HCT116 (cell line): Measurements from ENCODE around the gene DR1. TPM values are rescaled to one million over a fixed set of nuclear protein-coding genes. Genes with fewer than 3 reads are reported as not detected.

Experiments used
- ATAC-seq: fragments of 200-7000 bp; cut with Tn5 transposase; 2 replicates; pipeline ENCODE4 v1.9.1; 2020; ENCODE audit warnings: mild to moderate bottlenecking, moderate library complexity
- BruUV-seq: library from RNA; stranded (reverse); fragments of 400-500 nt; replicated peaks from 2 replicates; lab custom pipeline; 2021; lab: Mats Ljungman, UMichigan
- CTCF ChIA-PET: fragments of 300-600 bp; sonication (Branson Sonifier 250); formaldehyde crosslinking; loops from one replicate; lab custom pipeline; 2021; ENCODE audit warnings: antibody characterized with exemption; lab: Charles Lee
- POLR2A ChIA-PET: fragments of 300-600, 350-600 bp; sonication (Branson Sonifier 250); formaldehyde crosslinking; loops from one replicate; lab custom pipeline; 2021; ENCODE audit warnings: antibody characterized with exemption; lab: Charles Lee
- RAD21 ChIA-PET, 2 experiments: fragments of 300-600 bp; sonication (Branson Sonifier 250); formaldehyde crosslinking; loops; one replicate each; lab custom pipeline; 2023; ENCODE audit warnings: low total read pairs in 2 of 2; ENCODE audit not compliant: uncharacterized antibody in 2 of 2, unreplicated experiment in 2 of 2, low non-redundant PET in 1 of 2; lab: Charles Lee
- DNase-seq: peaks from one replicate; pipeline ENCODE4 v3.0.0-alpha.2; 2010; ENCODE audit warnings: low read depth, low spot score
- H2AFZ ChIP-seq: fragments of 200-600 bp; shearing (Covaris generic), sonication (generic); 2 replicates; pipeline ENCODE4 v1.6.1; 2017; ENCODE audit warnings: low read depth, mixed run types, mixed read lengths, antibody characterized with exemption, low read length; ENCODE audit not compliant: poor library complexity, severe bottlenecking
- H3K27ac ChIP-seq: 2 replicates; pipeline ENCODE4 v1.5.1; 2012; ENCODE audit warnings: low read depth, low read length
- H3K27me3 ChIP-seq: fragments of 200-600 bp; sonication (generic); 2 replicates; pipeline ENCODE4 v1.6.1; 2016; ENCODE audit warnings: mixed run types, low read length, mixed read lengths; ENCODE audit not compliant: insufficient read depth
- H3K36me3 ChIP-seq, 2 experiments: fragments of 200-500 bp in 1 of 2; fragments of 200-600 bp in 1 of 2; sonication (Bioruptor generic) in 1 of 2; sonication (generic) in 1 of 2; 2 replicates each; pipeline versions ENCODE4 v1.5.1 to v1.6.1; 2014 to 2016; ENCODE audit warnings: low read length in 2 of 2, inconsistent platforms in 1 of 2, mixed read lengths in 1 of 2, mixed run types in 1 of 2; ENCODE audit not compliant: insufficient read depth in 2 of 2, control insufficient read depth in 1 of 2
- H3K4me1 ChIP-seq, 2 experiments: fragments of 200-600 bp in 1 of 2; sonication (generic) in 1 of 2; 2 replicates each; pipeline versions ENCODE4 v1.5.1 to v1.6.1; 2012 to 2017; ENCODE audit warnings: low read length in 2 of 2, inconsistent platforms in 1 of 2, mild to moderate bottlenecking in 1 of 2, mixed read lengths in 1 of 2, mixed run types in 1 of 2, moderate library complexity in 1 of 2; ENCODE audit not compliant: insufficient read depth in 2 of 2, control insufficient read depth in 1 of 2
- H3K4me2 ChIP-seq: fragments of 200-600 bp; sonication (generic); 2 replicates; pipeline ENCODE4 v1.6.1; 2017; ENCODE audit warnings: mixed run types, low read length, mixed read lengths
- H3K4me3 ChIP-seq, 2 experiments: fragments of 200-600 bp in 1 of 2; sonication (generic) in 1 of 2; replicated peaks in 1 of 2; 2 replicates each; pipeline ENCODE4 v1.5.1; 2011 to 2016; ENCODE audit warnings: low read length in 2 of 2, control low read depth in 1 of 2, low read depth in 1 of 2, mild to moderate bottlenecking in 1 of 2, mixed read lengths in 1 of 2, mixed run types in 1 of 2
- H3K79me2 ChIP-seq: fragments of 200-600 bp; sonication (generic); 2 replicates; pipeline ENCODE4 v1.6.1; 2017; ENCODE audit warnings: mild to moderate bottlenecking, mixed run types, low read length, moderate library complexity, mixed read lengths; ENCODE audit not compliant: insufficient read depth
- H3K9ac ChIP-seq: fragments of 200-600 bp; sonication (generic); 2 replicates; pipeline ENCODE4 v1.6.1; 2016; ENCODE audit warnings: low read length, mixed read lengths
- H3K9me2 ChIP-seq: fragments of 200-600 bp; sonication (generic), shearing (Covaris generic); 2 replicates; pipeline ENCODE4 v1.6.1; 2017; ENCODE audit warnings: mixed run types, mild to moderate bottlenecking, moderate library complexity; ENCODE audit not compliant: insufficient read depth
- H3K9me3 ChIP-seq, 2 experiments: fragments of 200-500 bp in 1 of 2; fragments of 200-600 bp in 1 of 2; sonication (Bioruptor generic) in 1 of 2; sonication (generic) in 1 of 2; 2 replicates each; pipeline ENCODE4 v1.6.1; 2014 to 2017; ENCODE audit warnings: low read length in 2 of 2, mixed read lengths in 2 of 2, inconsistent platforms in 1 of 2, low read depth in 1 of 2, mild to moderate bottlenecking in 1 of 2, mixed run types in 1 of 2, moderate library complexity in 1 of 2; ENCODE audit not compliant: control insufficient read depth in 1 of 2, insufficient read depth in 1 of 2
- H4K20me1 ChIP-seq: fragments of 200-600 bp; sonication (generic), shearing (Covaris generic); 2 replicates; pipeline ENCODE4 v1.6.1; 2017; ENCODE audit warnings: mixed run types, mild to moderate bottlenecking, moderate library complexity; ENCODE audit not compliant: insufficient read depth
- CBX3 ChIP-seq: IDR thresholded peaks from 2 replicates; pipeline ENCODE4 v1.6.1; 2012; ENCODE audit warnings: low read depth
- CEBPB ChIP-seq: IDR thresholded peaks from 2 replicates; pipeline ENCODE4 v1.6.1; 2012; ENCODE audit warnings: low read depth
- ELF1 ChIP-seq: IDR thresholded peaks from 2 replicates; pipeline ENCODE4 v1.6.1; 2012; ENCODE audit warnings: low read depth, borderline replicate concordance
- EZH2 ChIP-seq: fragments of 200-600 bp; sonication (generic); IDR thresholded peaks from 2 replicates; pipeline ENCODE4 v1.6.1; 2017; ENCODE audit warnings: antibody characterized with exemption, mixed run types
- EZH2phosphoT487 ChIP-seq: fragments of 200-600 bp; IDR thresholded peaks from 2 replicates; pipeline ENCODE4 v1.6.1; 2018; ENCODE audit warnings: antibody characterized with exemption, borderline replicate concordance
- FOSL1 ChIP-seq: IDR thresholded peaks from 2 replicates; pipeline ENCODE4 v1.6.1; 2012; ENCODE audit warnings: low read depth
- POLR2AphosphoS5 ChIP-seq: IDR thresholded peaks from 2 replicates; pipeline ENCODE4 v1.6.1; 2011; ENCODE audit warnings: mild to moderate bottlenecking, low read depth, low read length, moderate library complexity
- RAD21 ChIP-seq: IDR thresholded peaks from 2 replicates; pipeline ENCODE4 v1.6.1; 2012; ENCODE audit warnings: low read depth, mild to moderate bottlenecking
- REST ChIP-seq: IDR thresholded peaks from 2 replicates; pipeline ENCODE4 v1.6.1; 2012; ENCODE audit warnings: low read depth
- SP1 ChIP-seq: IDR thresholded peaks from 2 replicates; pipeline ENCODE4 v1.6.1; 2012; ENCODE audit warnings: low read depth
- TCF7L2 ChIP-seq: IDR thresholded peaks from 2 replicates; pipeline ENCODE4 v1.7.0; 2011; ENCODE audit warnings: borderline replicate concordance, inconsistent platforms; ENCODE audit not compliant: insufficient read depth, insufficient read length; ENCODE audit errors: extremely low read depth
- YY1 ChIP-seq: IDR thresholded peaks from 2 replicates; pipeline ENCODE4 v1.6.1; 2011; ENCODE audit warnings: low read length, low read depth, moderate library complexity, mild to moderate bottlenecking; ENCODE audit not compliant: insufficient replicate concordance; ENCODE audit errors: extremely low read depth
- ZBTB33 ChIP-seq: IDR thresholded peaks from 2 replicates; pipeline ENCODE4 v1.6.1; 2011; ENCODE audit warnings: mild to moderate bottlenecking, low read length, moderate library complexity; ENCODE audit not compliant: insufficient replicate concordance; ENCODE audit errors: extremely low read depth
- ZFX ChIP-seq: fragments of 450-650 bp; IDR thresholded peaks from 2 replicates; pipeline ENCODE4 v1.6.1; 2017
- intact Hi-C: fragments of 100-400 bp; cut with micrococcal nuclease; formaldehyde crosslinking; loops from 2 replicates; pipeline ENCODE4 v1.10.0; 2022
- total RNA-seq: library from RNA; stranded (reverse); gene quantifications from one replicate; pipeline ENCODE4 v1.2.1, GENCODE V29; 2021; ENCODE audit not compliant: unreplicated experiment

The DR1 gene
- total RNA-seq, 1 experiment from 2014 or later: 73.8 TPM

GRCh38 chr1:93332368-93332767, 13.3 kb upstream of the DR1 start:
- POLR2A ChIA-PET: no interaction called here

More at GRCh38 chr1:93332368-93332767, 13.3 kb upstream of the DR1 start:
- ChIA-PET RAD21 (no interaction called here), CTCF (no interaction called here)
- Histone ChIP-seq H4K20me1 (no peaks in the 10 kb centered on the region), H3K79me2 (no peaks in the 10 kb centered on the region), H3K9me3 (no peaks in the 10 kb centered on the region), H3K4me1 (no peaks in the 10 kb centered on the region), H3K4me2 (no peak overlapping the region), H3K9ac (no peak overlapping the region), H3K36me3 (no peaks in the 10 kb centered on the region), H3K4me3 (no peak overlapping the region), H3K27me3 (no peaks in the 10 kb centered on the region), H2AFZ (no peak overlapping the region), H3K9me2 (no peaks in the 10 kb centered on the region), H3K27ac (no peak overlapping the region)
- BruUV-seq: no TSS peak
- no peak for ATAC-seq
- DNase-seq: no peak
- TF ChIP-seq EZH2: no peak
- no peak for TF ChIP-seq ELF1
- TF ChIP-seq EZH2phosphoT487: no peak
- TF ChIP-seq SP1: no peak
- no peak for TF ChIP-seq FOSL1
- no peak for TF ChIP-seq POLR2AphosphoS5
- TF ChIP-seq TCF7L2: no peak
- no peak for TF ChIP-seq CEBPB
- TF ChIP-seq RAD21: no peak
- TF ChIP-seq YY1: no peak
- no peak for TF ChIP-seq REST
- TF ChIP-seq ZFX: no peak
- TF ChIP-seq CBX3: no peak
- no peak for TF ChIP-seq ZBTB33
- TF ChIP-seq, all 23 proteins: peak for 0
- intact Hi-C loops: no loop called here
